Endodermal cell (in vitro differentiated cells): ENCODE measurements around the gene CBFB. TPM values are rescaled to one million over a fixed set of nuclear protein-coding genes. Genes with fewer than 3 reads are reported as not detected.

Experiments
- DNase-seq: peaks from one replicate; pipeline ENCODE4 v3.0.0-alpha.2; 2017
- H3K27ac ChIP-seq: 2 replicates; pipeline ENCODE4 v1.5.1; 2013; ENCODE audit warnings: mild to moderate bottlenecking, low read depth, low read length, moderate library complexity
- H3K27me3 ChIP-seq: 2 replicates; pipeline ENCODE4 v1.6.1; 2013; ENCODE audit warnings: mild to moderate bottlenecking, low read length, moderate library complexity; ENCODE audit not compliant: insufficient read depth, control insufficient read depth, poor library complexity, severe bottlenecking
- H3K36me3 ChIP-seq: 2 replicates; pipeline ENCODE4 v1.7.0; 2013; ENCODE audit warnings: mild to moderate bottlenecking, low read length, moderate library complexity; ENCODE audit not compliant: control insufficient read depth, insufficient read depth
- H3K4me1 ChIP-seq: one replicate; pipeline ENCODE4 v1.7.0; 2013; ENCODE audit warnings: low read length; ENCODE audit not compliant: control insufficient read depth, insufficient read depth
- H3K4me3 ChIP-seq: 2 replicates; pipeline ENCODE4 v1.5.1; 2013; ENCODE audit warnings: mild to moderate bottlenecking, low read length, moderate library complexity
- H3K9ac ChIP-seq: 2 replicates; pipeline ENCODE4 v1.6.1; 2013; ENCODE audit warnings: mild to moderate bottlenecking, low read length, moderate library complexity; ENCODE audit not compliant: poor library complexity, severe bottlenecking; ENCODE audit errors: extremely low read depth
- H3K9me3 ChIP-seq: 2 replicates; pipeline ENCODE4 v1.6.1; 2013; ENCODE audit warnings: mild to moderate bottlenecking, low read length, moderate library complexity; ENCODE audit not compliant: control insufficient read depth
- H3K27ac Mint-ChIP-seq: 2 replicates; pipeline ENCODE4 v1.8.0; 2020; ENCODE audit warnings: mixed read lengths
- H3K27me3 Mint-ChIP-seq: 2 replicates; pipeline ENCODE4 v1.8.0; 2021; ENCODE audit warnings: mild to moderate bottlenecking, mixed read lengths; ENCODE audit not compliant: insufficient read depth
- H3K36me3 Mint-ChIP-seq: 2 replicates; pipeline ENCODE4 v1.8.0; 2020; ENCODE audit warnings: low read depth, mixed read lengths
- H3K4me1 Mint-ChIP-seq: 2 replicates; pipeline ENCODE4 v1.8.0; 2020; ENCODE audit warnings: mixed read lengths
- H3K4me3 Mint-ChIP-seq: 2 replicates; pipeline ENCODE4 v1.8.0; 2020; ENCODE audit warnings: mild to moderate bottlenecking, moderate library complexity, mixed read lengths
- H3K9me3 Mint-ChIP-seq: 2 replicates; pipeline ENCODE4 v1.8.0; 2020; ENCODE audit warnings: mild to moderate bottlenecking, mixed read lengths
- CTCF ChIP-seq: fragments of 200-600 bp; sonication (generic); conservative IDR thresholded peaks from 2 replicates; pipeline ENCODE4 v1.5.0; 2021; ENCODE audit warnings: antibody characterized with exemption, mild to moderate bottlenecking
- WGBS, 2 experiments: methylation state at CpG; one replicate each; pipeline versions ENCODE4 v1.1.5 to v1.1.7; 2013; ENCODE audit warnings: missing lambda C conversion rate in 2 of 2, mixed read lengths in 1 of 2; ENCODE audit not compliant: insufficient coverage in 1 of 2, insufficient read length in 1 of 2; 5-methylcytosine and 5-hydroxymethylcytosine counted together
- total RNA-seq, 2 donors: library from RNA; stranded (reverse); fragmentation: NEBNext Ultra II Directional in 1 of 2; extraction: Animal tissue kit (Norgen Biotek cat#: 25700) in 1 of 2; gene quantifications; 2 replicates in 1 of 2; 3 replicates in 1 of 2; pipeline ENCODE4 v1.2.1, GENCODE V29; 2021

The CBFB gene
- total RNA-seq, 2 donors from 2014 or later = 93.9 to 95.2 TPM

- H3K9me3 Mint-ChIP-seq = no peaks in the 10 kb centered on the region
- 97 to 100% methylated on average over 3 to 4 of the region's 4 CpGs for WGBS, 2 experiments
- DNase-seq = no peak
- no peak for TF ChIP-seq CTCF
- H3K4me3 Mint-ChIP-seq = no peak overlapping the region
- H3K36me3 Mint-ChIP-seq = peaks cover 9% of the 10 kb centered on the region
- no peak overlapping the region for H3K27ac Mint-ChIP-seq
- Histone ChIP-seq H3K9me3 (no peaks in the 10 kb centered on the region), H3K27me3 (no peaks in the 10 kb centered on the region), H3K9ac (no peak overlapping the region), H3K36me3 (peaks cover 10% of the 10 kb centered on the region), H3K27ac (no peak overlapping the region), H3K4me3 (no peak overlapping the region), H3K4me1 (peaks cover 13% of the 10 kb centered on the region)
- no peaks in the 10 kb centered on the region for H3K27me3 Mint-ChIP-seq
- peaks cover 30% of the 10 kb centered on the region for H3K4me1 Mint-ChIP-seq
Observed at GRCh38 chr16:67026570-67026969, 2.4 kb upstream of the CBFB start.

GRCh38 chr16:67027046-67027445, 1.9 kb upstream of the CBFB start:
- Histone ChIP-seq H3K27me3 (no peaks in the 10 kb centered on the region), H3K9me3 (no peaks in the 10 kb centered on the region), H3K36me3 (peaks cover 15% of the 10 kb centered on the region), H3K9ac (no peak overlapping the region), H3K27ac (no peak overlapping the region), H3K4me1 (peaks cover 13% of the 10 kb centered on the region), H3K4me3 (no peak overlapping the region)
- peaks cover 30% of the 10 kb centered on the region for H3K4me1 Mint-ChIP-seq
- no peak for TF ChIP-seq CTCF
- peaks cover 13% of the 10 kb centered on the region for H3K36me3 Mint-ChIP-seq
- H3K4me3 Mint-ChIP-seq = peak overlapping the region; percentile 31
- WGBS, 2 experiments = 96 to 100% methylated on average over 5 to 6 of the region's 6 CpGs
- H3K9me3 Mint-ChIP-seq = no peaks in the 10 kb centered on the region
- no peaks in the 10 kb centered on the region for H3K27me3 Mint-ChIP-seq
- DNase-seq = no peak
- no peak overlapping the region for H3K27ac Mint-ChIP-seq

DNA sequence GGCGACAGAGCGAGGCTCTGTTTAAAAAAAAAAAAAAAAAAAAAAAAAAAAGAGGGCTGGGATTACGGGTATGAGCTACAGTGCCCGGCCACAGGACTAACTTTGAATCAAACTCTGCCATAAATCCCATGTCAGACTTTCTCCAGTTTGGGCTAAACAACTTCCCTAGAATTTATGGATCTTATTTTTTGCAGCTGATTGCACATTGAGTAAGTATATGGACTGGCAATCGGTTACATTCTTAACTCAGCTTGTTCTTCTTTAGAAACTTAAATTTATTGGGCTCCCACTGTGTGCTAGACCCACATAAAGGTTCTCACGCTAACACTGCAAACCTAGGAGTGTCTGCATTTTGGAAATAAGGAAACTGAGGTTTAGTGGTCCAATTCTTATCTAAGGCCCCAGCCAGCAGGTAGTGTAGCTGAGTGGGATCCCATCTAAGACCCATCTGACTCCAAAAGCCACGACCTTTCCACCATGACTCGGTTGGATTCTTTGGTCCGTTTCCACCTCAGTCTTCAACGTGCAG, 718 bp upstream of the CBFB start:
- H3K27ac ChIP-seq = no peak overlapping the region
- no peak for TF ChIP-seq CTCF
- peaks cover 22% of the 10 kb centered on the region for H3K4me1 Mint-ChIP-seq
- peak overlapping the region; percentile 85 for H3K9ac ChIP-seq
- no peaks in the 10 kb centered on the region for H3K9me3 ChIP-seq
- H3K4me1 ChIP-seq = peaks cover 9% of the 10 kb centered on the region
- 36 to 100% methylated on average over 2 to 7 of the region's 10 CpGs for WGBS, 2 experiments
- H3K4me3 ChIP-seq = peak overlapping the region; percentile 87
- no peaks in the 10 kb centered on the region for H3K27me3 ChIP-seq
- no peaks in the 10 kb centered on the region for H3K9me3 Mint-ChIP-seq
- DNase-seq = no peak
- H3K36me3 ChIP-seq = peaks cover 26% of the 10 kb centered on the region
- H3K36me3 Mint-ChIP-seq = peaks cover 24% of the 10 kb centered on the region
- H3K27me3 Mint-ChIP-seq = no peaks in the 10 kb centered on the region
- H3K27ac Mint-ChIP-seq = peak overlapping the region; percentile 91
- peak overlapping the region; percentile 80 for H3K4me3 Mint-ChIP-seq
